ENCODE data around the gene PRAC1. TPM values are rescaled to one million over a fixed set of nuclear protein-coding genes. Genes with fewer than 3 reads are reported as not detected.

PRAC1 gene
- total and polyA plus RNA-seq, 10 donors = not detected

GRCh38 chr17:48715496-48716399, 6.6 kb downstream of the PRAC1 start:
- H3K27ac ChIP-seq = no peak overlapping the region
- H3K4me3 ChIP-seq = no peak overlapping the region
- 43 to 52% (median 46%) methylated on average over 5 of the region's 5 CpGs for WGBS, 5 donors
- DNase-seq = no peak
- no peaks in the 10 kb centered on the region for H3K36me3 ChIP-seq
- H3K27me3 ChIP-seq (replicated peaks in 1 of 7) = peaks cover 13 to 100% (median 81%) of the 10 kb centered on the region in 7 donors
- intact Hi-C loops (cut with DNase I; ENCODE audit: low total_unique reads) = no loop called here
- H3K4me1 ChIP-seq = peaks cover 4 to 21% (median 18%) of the 10 kb centered on the region in 6 donors
- no peak for TF ChIP-seq POLR2A (IDR thresholded peaks at IDR 0.05)
- no peak for TF ChIP-seq CTCF (IDR thresholded peaks at IDR 0.05 in 8 of 11, conservative IDR thresholded peaks at IDR 0.05 in 3 of 11)
- no peak for TF ChIP-seq POLR2AphosphoS5 (IDR thresholded peaks at IDR 0.05)
- no peaks in the 10 kb centered on the region for H3K9me3 ChIP-seq

GRCh38 chr17:48711128-48711527, 11.2 kb downstream of the PRAC1 start:
- Histone ChIP-seq H3K27ac (no peak overlapping the region), H3K27me3 (replicated peaks in 1 of 7) (peaks cover 0 to 100% (median 48%) of the 10 kb centered on the region in 7 donors), H3K4me1 (no peaks in the 10 kb centered on the region), H3K4me3 (no peak overlapping the region), H3K36me3 (no peaks in the 10 kb centered on the region), H3K9me3 (no peaks in the 10 kb centered on the region)
- intact Hi-C loops (cut with DNase I; ENCODE audit: low total_unique reads) = no loop called here
- no peak for TF ChIP-seq POLR2AphosphoS5 (IDR thresholded peaks at IDR 0.05)
- 66 to 75% (median 70%) methylated on average over 4 of the region's 4 CpGs for WGBS, 5 donors
- DNase-seq = no peak

- intact Hi-C loops (cut with DNase I; ENCODE audit: low total_unique reads) = no loop called here
- no peaks in the 10 kb centered on the region for H3K36me3 ChIP-seq
- WGBS, 5 donors = 76 to 83% (median 79%) methylated on average over 11 of the region's 11 CpGs
- no peaks in the 10 kb centered on the region for H3K4me1 ChIP-seq
- no peak for DNase-seq
- peaks cover 0 to 100% (median 46%) of the 10 kb centered on the region in 7 donors for H3K27me3 ChIP-seq (replicated peaks in 1 of 7)
- H3K4me3 ChIP-seq = no peak overlapping the region
- no peaks in the 10 kb centered on the region for H3K9me3 ChIP-seq
- TF ChIP-seq CTCF (IDR thresholded peaks at IDR 0.05 in 8 of 11, conservative IDR thresholded peaks at IDR 0.05 in 3 of 11) (no peak), POLR2AphosphoS5 (IDR thresholded peaks at IDR 0.05) (no peak), POLR2A (IDR thresholded peaks at IDR 0.05) (no peak)
- no peak overlapping the region for H3K27ac ChIP-seq
These were observed 17.7 kb downstream of the PRAC1 start for GRCh38 chr17:48704361-48705248.

GRCh38 chr17:48701864-48702532, 20.3 kb downstream of the PRAC1 start:
- H3K9me3 ChIP-seq = no peaks in the 10 kb centered on the region
- peaks cover 0 to 100% (median 42%) of the 10 kb centered on the region in 7 donors for H3K27me3 ChIP-seq (replicated peaks in 1 of 7)
- no peak overlapping the region for H3K27ac ChIP-seq
- H3K36me3 ChIP-seq = no peaks in the 10 kb centered on the region
- intact Hi-C loops (cut with DNase I; ENCODE audit: low total_unique reads) = no loop called here
- DNase-seq = no peak
- 87 to 95% (median 88%) methylated on average over 10 of the region's 10 CpGs for WGBS, 5 donors
- no peak for TF ChIP-seq POLR2A (IDR thresholded peaks at IDR 0.05)
- TF ChIP-seq CTCF (IDR thresholded peaks at IDR 0.05 in 8 of 11, conservative IDR thresholded peaks at IDR 0.05 in 3 of 11) = no peak
- TF ChIP-seq POLR2AphosphoS5 (IDR thresholded peaks at IDR 0.05) = no peak
- H3K4me3 ChIP-seq = no peak overlapping the region
- no peaks in the 10 kb centered on the region for H3K4me1 ChIP-seq

Data from spleen (tissue), 11 donors.